GM18858 (cell line): ENCODE data around the gene FBLN2.
"Not testable (repeated sequence)": the region's sequence is repeated elsewhere in the genome, so short reads cannot be mapped to it uniquely, and the experiment has no call there.

Experiments
- ATAC-seq: cut with Tn5 transposase; IDR thresholded peaks from one replicate; pipeline ENCODE4 v1.9.1; 2021; ENCODE audit not compliant: unreplicated experiment

Gene FBLN2

GRCh38 chr3:13513913-13514517 is 34.9 kb upstream of the FBLN2 start:
- ATAC-seq: no peak

GRCh38 chr3:13514639-13515435 is 34.1 kb upstream of the FBLN2 start:
- no peak for ATAC-seq

- ATAC-seq: no peak
These were observed 32.9 kb upstream of the FBLN2 start for GRCh38 chr3:13515786-13516759.

DNA sequence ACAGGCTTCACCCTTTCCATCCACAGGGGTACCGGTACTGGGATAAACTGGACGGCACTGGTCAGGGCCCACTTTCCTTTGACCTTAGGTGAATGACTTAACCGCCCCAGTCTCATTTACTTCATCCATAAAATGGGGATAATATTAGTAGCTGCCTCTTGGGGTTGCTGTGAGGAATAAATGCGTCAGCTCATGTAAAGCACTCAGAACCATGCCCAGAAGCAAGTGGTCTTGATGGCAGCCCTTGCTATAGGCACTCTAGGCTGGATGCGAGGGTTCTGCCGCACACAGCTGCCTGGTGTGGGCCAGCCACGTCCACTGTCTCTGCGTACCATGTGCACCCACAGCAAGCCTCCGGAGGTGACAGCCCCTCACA is 32.2 kb upstream of the FBLN2 start:
- ATAC-seq: no peak

- no peak for ATAC-seq
These were observed 31.5 kb upstream of the FBLN2 start for GRCh38 chr3:13517253-13517977.

GRCh38 chr3:13518516-13518953 is 30.4 kb upstream of the FBLN2 start:
- ATAC-seq: no peak

- ATAC-seq: no peak
These were observed 29.7 kb upstream of the FBLN2 start for GRCh38 chr3:13519006-13519791.

GRCh38 chr3:13520326-13520880 is 28.5 kb upstream of the FBLN2 start:
- ATAC-seq: no peak

GRCh38 chr3:13521309-13521708 is 27.6 kb upstream of the FBLN2 start:
- no peak for ATAC-seq

- ATAC-seq: not testable (repeated sequence)
These were observed 27.2 kb upstream of the FBLN2 start for GRCh38 chr3:13521749-13522148.

GRCh38 chr3:13522236-13522635 is 26.7 kb upstream of the FBLN2 start:
- ATAC-seq: no peak

DNA sequence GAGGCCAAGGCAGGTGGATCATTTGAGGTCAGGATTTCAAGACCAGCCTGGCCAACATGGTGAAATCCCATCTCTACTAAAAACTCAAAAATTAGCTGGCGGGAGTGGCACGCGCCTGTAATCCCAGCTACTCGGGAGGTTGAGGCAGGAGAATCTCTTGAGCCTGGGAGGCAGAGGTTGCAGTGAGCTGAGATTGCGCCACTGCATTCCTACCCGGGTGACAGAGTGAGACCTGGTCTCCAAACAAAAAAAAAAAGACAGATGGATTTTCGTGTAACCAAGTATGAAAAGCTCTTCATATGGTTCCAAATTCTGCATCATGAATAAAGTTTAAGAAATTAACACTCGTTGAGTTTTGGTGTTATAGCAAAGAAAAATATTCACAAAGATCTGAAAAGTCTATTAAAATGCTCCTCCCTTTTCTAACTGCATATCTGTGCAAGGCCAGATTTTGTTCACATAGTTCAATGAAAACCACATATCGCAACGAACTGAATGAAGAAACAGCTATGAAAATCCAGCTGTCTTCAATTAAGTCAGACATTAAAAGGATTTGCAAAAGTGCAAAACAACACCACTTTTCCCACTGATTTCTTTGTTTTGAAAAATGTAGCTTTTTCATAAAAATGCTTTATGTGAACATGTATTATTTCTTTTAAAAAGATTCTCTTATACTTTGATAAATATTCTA is 23.8 kb upstream of the FBLN2 start:
- no peak for ATAC-seq

- no peak for ATAC-seq
These were observed 22.9 kb upstream of the FBLN2 start for GRCh38 chr3:13525827-13526625.

GRCh38 chr3:13526626-13526949 is 22.3 kb upstream of the FBLN2 start:
- no peak for ATAC-seq

DNA sequence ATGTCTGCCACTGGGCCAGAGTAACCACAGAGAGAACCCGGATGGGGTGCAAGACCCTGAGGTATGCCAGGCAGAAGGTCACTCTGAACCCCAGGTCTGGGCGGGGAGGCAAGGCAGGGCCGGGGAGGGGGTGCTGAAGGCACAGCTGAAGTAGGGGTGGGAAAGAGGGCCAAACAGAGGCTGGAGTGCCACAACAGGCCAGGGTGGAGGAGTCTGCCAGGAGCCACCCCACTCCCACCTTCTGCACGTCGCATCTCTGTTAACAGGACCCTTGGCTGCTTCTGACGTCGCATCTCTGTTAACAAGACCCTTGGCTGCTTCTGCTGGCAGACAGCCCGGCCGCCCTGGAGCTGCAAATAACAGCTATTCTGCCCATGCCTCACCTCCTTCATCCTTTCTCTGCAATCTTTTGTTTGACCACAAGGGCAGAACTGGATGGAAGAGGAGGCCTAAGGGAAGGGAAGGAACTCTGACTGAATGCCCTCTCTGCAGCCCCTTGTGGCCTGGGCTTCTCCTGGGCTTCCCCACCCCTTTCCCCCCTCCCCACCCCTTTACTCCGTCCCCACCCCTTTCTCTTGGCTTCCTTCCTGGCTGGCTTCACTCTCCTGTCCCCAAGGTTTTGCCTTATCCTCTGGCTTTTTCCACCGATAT is 20.6 kb upstream of the FBLN2 start:
- ATAC-seq: no peak

DNA sequence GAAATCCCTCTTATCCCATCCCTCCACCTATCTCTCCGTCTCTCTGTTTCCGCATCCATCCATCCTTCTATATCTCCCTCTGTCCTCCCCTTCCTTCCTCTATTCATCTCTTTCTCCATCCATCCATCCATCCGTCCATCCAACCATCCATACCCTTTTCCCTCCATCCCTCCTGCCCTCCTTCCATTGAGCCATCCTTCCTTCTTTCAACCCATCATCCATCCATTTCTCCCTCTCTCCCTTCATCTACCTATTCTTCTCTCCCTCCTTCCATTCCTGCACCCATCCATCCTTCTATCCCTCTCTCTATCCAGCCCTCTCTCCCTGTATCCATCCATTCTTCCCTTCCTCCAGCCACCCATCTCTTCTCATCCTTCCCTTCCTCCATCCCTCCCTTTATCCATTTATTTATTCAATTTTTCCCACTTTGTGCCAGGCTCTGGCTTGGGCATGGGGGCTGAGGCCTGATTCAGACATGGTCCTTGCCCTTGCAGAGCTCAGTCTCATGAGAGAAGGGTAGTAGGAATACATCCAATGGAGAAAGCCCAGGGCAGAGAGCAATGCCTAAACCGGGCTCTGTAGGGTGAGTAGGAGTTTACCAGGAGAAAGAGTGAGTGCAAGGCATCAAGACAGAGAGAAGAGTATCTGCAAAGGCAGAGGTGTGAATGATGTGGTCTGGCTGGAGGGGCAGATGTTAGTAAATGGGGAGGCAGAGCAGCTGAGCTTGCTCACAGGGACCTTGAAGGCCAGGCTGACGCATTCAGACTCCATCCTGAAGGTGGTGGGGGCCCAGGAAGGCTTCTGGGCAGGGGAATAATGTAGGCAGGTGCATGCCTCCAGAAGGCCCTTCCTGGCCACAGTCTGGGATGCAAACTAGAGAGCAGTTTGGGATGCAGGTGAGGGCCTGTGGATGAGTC is 19.5 kb upstream of the FBLN2 start:
- ATAC-seq: no peak
